Measurements from ENCODE around the gene CORIN.

DNA sequence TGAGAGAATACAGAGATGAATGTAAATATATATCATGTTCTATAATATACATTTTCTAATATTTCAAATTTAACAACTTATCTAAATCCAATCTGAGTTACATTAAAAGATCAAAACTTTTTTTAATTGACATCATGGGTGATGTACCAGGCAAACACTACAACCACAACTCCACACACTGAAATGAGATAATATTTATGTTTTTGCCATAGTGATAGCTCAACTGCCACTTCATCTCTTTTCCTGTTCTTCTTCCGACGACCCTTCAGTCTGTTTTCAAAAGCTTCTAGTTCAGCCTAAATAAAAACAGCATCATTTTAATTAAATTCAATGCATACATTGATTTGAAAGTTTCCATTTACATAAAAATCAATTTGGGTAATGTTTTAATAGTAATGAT is 10.2 kb upstream of the CORIN start:
- TF ChIP-seq, protein P1, sequence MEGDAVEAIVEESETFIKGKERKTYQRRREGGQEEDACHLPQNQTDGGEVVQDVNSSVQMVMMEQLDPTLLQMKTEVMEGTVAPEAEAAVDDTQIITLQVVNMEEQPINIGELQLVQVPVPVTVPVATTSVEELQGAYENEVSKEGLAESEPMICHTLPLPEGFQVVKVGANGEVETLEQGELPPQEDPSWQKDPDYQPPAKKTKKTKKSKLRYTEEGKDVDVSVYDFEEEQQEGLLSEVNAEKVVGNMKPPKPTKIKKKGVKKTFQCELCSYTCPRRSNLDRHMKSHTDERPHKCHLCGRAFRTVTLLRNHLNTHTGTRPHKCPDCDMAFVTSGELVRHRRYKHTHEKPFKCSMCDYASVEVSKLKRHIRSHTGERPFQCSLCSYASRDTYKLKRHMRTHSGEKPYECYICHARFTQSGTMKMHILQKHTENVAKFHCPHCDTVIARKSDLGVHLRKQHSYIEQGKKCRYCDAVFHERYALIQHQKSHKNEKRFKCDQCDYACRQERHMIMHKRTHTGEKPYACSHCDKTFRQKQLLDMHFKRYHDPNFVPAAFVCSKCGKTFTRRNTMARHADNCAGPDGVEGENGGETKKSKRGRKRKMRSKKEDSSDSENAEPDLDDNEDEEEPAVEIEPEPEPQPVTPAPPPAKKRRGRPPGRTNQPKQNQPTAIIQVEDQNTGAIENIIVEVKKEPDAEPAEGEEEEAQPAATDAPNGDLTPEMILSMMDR (IDR thresholded peaks at IDR 0.05), result no peak
- TF ChIP-seq EP300 (IDR thresholded peaks at IDR 0.05), result no peak

All from upper lobe of left lung (tissue), 4 donors.